Liver (tissue), 9 donors: ENCODE results near the gene DNAH6. TPM values are rescaled to one million over a fixed set of nuclear protein-coding genes. Genes with fewer than 3 reads are reported as not detected.

Source experiments
- DNase-seq: peaks from one replicate; pipeline ENCODE4 v3.0.0-alpha.2; 2017; ENCODE audit warnings: low spot score
- H3K27ac ChIP-seq, 2 donors: one replicate each; pipeline ENCODE4 v1.7.0; 2013; ENCODE audit warnings: inconsistent platforms in 2 of 2, low read length in 2 of 2, control low read depth in 1 of 2, low read depth in 1 of 2, mild to moderate bottlenecking in 1 of 2
- H3K27me3 ChIP-seq, 4 donors: one replicate each; pipeline versions ENCODE4 v1.6.1 to v1.7.0; 2013; ENCODE audit warnings: low read length in 3 of 4, inconsistent platforms in 1 of 4, mild to moderate bottlenecking in 1 of 4, moderate library complexity in 1 of 4; ENCODE audit not compliant: control insufficient read depth in 4 of 4, insufficient read depth in 4 of 4
- H3K36me3 ChIP-seq, 4 donors: one replicate each; pipeline versions ENCODE4 v1.6.1 to v1.7.0; 2013; ENCODE audit warnings: low read length in 3 of 4, mild to moderate bottlenecking in 3 of 4, low read depth in 1 of 4, moderate library complexity in 1 of 4; ENCODE audit not compliant: control insufficient read depth in 4 of 4, insufficient read depth in 3 of 4
- H3K4me1 ChIP-seq, 4 donors: one replicate each; pipeline versions ENCODE4 v1.6.1 to v1.7.0; 2013; ENCODE audit warnings: low read length in 3 of 4, mild to moderate bottlenecking in 3 of 4, moderate library complexity in 1 of 4; ENCODE audit not compliant: control insufficient read depth in 4 of 4, insufficient read depth in 4 of 4
- H3K4me3 ChIP-seq, 3 donors: one replicate each; pipeline versions ENCODE4 v1.6.1 to v1.7.0; 2013; ENCODE audit warnings: low read length in 3 of 3, control low read depth in 1 of 3, low read depth in 1 of 3, mild to moderate bottlenecking in 1 of 3
- H3K9ac ChIP-seq, 2 donors: one replicate each; pipeline ENCODE4 v1.7.0; 2013; ENCODE audit warnings: low read length in 2 of 2, mild to moderate bottlenecking in 2 of 2, moderate library complexity in 2 of 2, control low read depth in 1 of 2, low read depth in 1 of 2
- H3K9me3 ChIP-seq, 4 donors: one replicate each; pipeline versions ENCODE4 v1.6.1 to v1.7.0; 2013; ENCODE audit warnings: low read length in 3 of 4; ENCODE audit not compliant: control insufficient read depth in 4 of 4
- ATF3 ChIP-seq: IDR thresholded peaks from 2 replicates; pipeline ENCODE4 v1.6.1; 2016; ENCODE audit warnings: antibody characterized with exemption
- CTCF ChIP-seq: fragments of 150-350 bp; IDR thresholded peaks from 2 replicates; pipeline ENCODE4 v1.5.1; 2017; ENCODE audit warnings: improper control_type of control experiment, low read depth, low read length; ENCODE audit not compliant: missing input control
- FOXA1 ChIP-seq: IDR thresholded peaks from 2 replicates; pipeline ENCODE4 v1.6.1; 2016; ENCODE audit warnings: antibody characterized with exemption
- FOXA2 ChIP-seq: IDR thresholded peaks from 2 replicates; pipeline ENCODE4 v1.6.1; 2016; ENCODE audit warnings: antibody characterized with exemption
- GABPA ChIP-seq, 2 donors: IDR thresholded peaks in 1 of 2; conservative IDR thresholded peaks in 1 of 2; 2 replicates each; pipeline ENCODE4 v1.6.1; 2016; ENCODE audit warnings: antibody characterized with exemption in 2 of 2, mild to moderate bottlenecking in 1 of 2, moderate library complexity in 1 of 2
- HNF4A ChIP-seq, 2 donors: conservative IDR thresholded peaks; 2 replicates each; pipeline ENCODE4 v1.6.1; 2016; ENCODE audit warnings: antibody characterized with exemption in 2 of 2, mild to moderate bottlenecking in 2 of 2
- HNF4G ChIP-seq: IDR thresholded peaks from 2 replicates; pipeline ENCODE4 v1.6.1; 2016; ENCODE audit warnings: antibody characterized with exemption
- JUND ChIP-seq, 2 donors: IDR thresholded peaks; 2 replicates each; pipeline ENCODE4 v1.6.1; 2016; ENCODE audit warnings: antibody characterized with exemption in 2 of 2
- NR2F2 ChIP-seq: IDR thresholded peaks from 2 replicates; pipeline ENCODE4 v1.6.1; 2016; ENCODE audit warnings: antibody characterized with exemption
- RAD21 ChIP-seq, 2 donors: IDR thresholded peaks; 2 replicates each; pipeline ENCODE4 v1.6.1; 2016; ENCODE audit warnings: antibody characterized with exemption in 2 of 2, mild to moderate bottlenecking in 2 of 2
- REST ChIP-seq: IDR thresholded peaks from 2 replicates; pipeline ENCODE4 v1.6.1; 2016; ENCODE audit warnings: antibody characterized with exemption, mild to moderate bottlenecking
- RXRA ChIP-seq, 2 donors: IDR thresholded peaks; 2 replicates each; pipeline ENCODE4 v1.6.1; 2017 to 2018; ENCODE audit warnings: antibody characterized with exemption in 2 of 2, mild to moderate bottlenecking in 1 of 2
- SP1 ChIP-seq: IDR thresholded peaks from 2 replicates; pipeline ENCODE4 v1.6.1; 2018; ENCODE audit warnings: antibody characterized with exemption, mild to moderate bottlenecking
- TAF1 ChIP-seq: conservative IDR thresholded peaks from 2 replicates; pipeline ENCODE4 v1.6.1; 2016; ENCODE audit warnings: antibody characterized with exemption, mild to moderate bottlenecking
- ZBTB33 ChIP-seq: IDR thresholded peaks from 2 replicates; pipeline ENCODE4 v1.6.1; 2016; ENCODE audit warnings: antibody characterized with exemption
- WGBS: extraction: QIAGEN DNeasy Blood & Tissue Kit; methylation state at CpG from one replicate; pipeline ENCODE4 v1.1.7; 2013; 5-methylcytosine and 5-hydroxymethylcytosine counted together
- polyA plus RNA-seq, 2 donors: library from polyadenylated mRNA; stranded (reverse) in 1 of 2; unstranded in 1 of 2; fragments of 200-250 nt in 1 of 2; fragments of >200 nt in 1 of 2; fragmentation: Nextera tagmentation in 1 of 2; extraction: Ambion mirVana in 1 of 2; gene quantifications; one replicate each; pipeline versions ENCODE4 v1.2.1 to v1.2.3, GENCODE V29; 2013 to 2015
- total RNA-seq, 2 donors: library from RNA; depleted of rRNA; stranded (reverse); fragments of >200 nt; gene quantifications; one replicate each; pipeline ENCODE4 v1.2.3, GENCODE V29; 2014
- donor health status: healthy.
- donor health status: healthy.
- donor health status: healthy.
- donor health status: healthy.
- donor health status: healthy.

The DNAH6 gene
- total and polyA plus RNA-seq, 4 donors, result 0.32 to 1.6 (median 0.59) TPM

- peaks cover 0 to 11% (median 0%) of the 10 kb centered on the region in 4 donors for H3K4me1 ChIP-seq
- H3K27ac ChIP-seq, result no peak overlapping the region
- no peaks in the 10 kb centered on the region for H3K36me3 ChIP-seq
- H3K4me3 ChIP-seq, result no peak overlapping the region
- TF ChIP-seq FOXA2 (no peak), CTCF (no peak), HNF4G (no peak), SP1 (no peak), NR2F2 (no peak), GABPA (IDR thresholded peaks at IDR 0.05 in 1 of 2, conservative IDR thresholded peaks at IDR 0.05 in 1 of 2) (no peak), ATF3 (no peak), HNF4A (conservative IDR thresholded peaks at IDR 0.05) (no peak), RXRA (IDR thresholded peaks at IDR 0.05) (no peak), TAF1 (no peak)
- peaks cover 0 to 7% (median 0%) of the 10 kb centered on the region in 4 donors for H3K27me3 ChIP-seq
- no peaks in the 10 kb centered on the region for H3K9me3 ChIP-seq
- no peak for DNase-seq
- no peak overlapping the region for H3K9ac ChIP-seq
Observed at GRCh38 chr2:84519332-84519957, 3.1 kb downstream of the DNAH6 start.

GRCh38 chr2:84526562-84526961 lies 10.3 kb downstream of the DNAH6 start:
- 52% methylated on average over 1 of the region's 1 CpG for WGBS
- H3K9ac ChIP-seq, result no peak overlapping the region
- no peaks in the 10 kb centered on the region for H3K4me1 ChIP-seq
- no peaks in the 10 kb centered on the region for H3K9me3 ChIP-seq
- no peak overlapping the region for H3K4me3 ChIP-seq
- no peaks in the 10 kb centered on the region for H3K36me3 ChIP-seq
- no peak for TF ChIP-seq TAF1
- TF ChIP-seq RAD21 (IDR thresholded peaks at IDR 0.05), result peak in 1 of 2 donors; percentile 41
- no peak for TF ChIP-seq GABPA (IDR thresholded peaks at IDR 0.05 in 1 of 2, conservative IDR thresholded peaks at IDR 0.05 in 1 of 2)
- no peak overlapping the region for H3K27ac ChIP-seq
- H3K27me3 ChIP-seq, result no peaks in the 10 kb centered on the region
- DNase-seq, result no peak

- no peaks in the 10 kb centered on the region for H3K4me1 ChIP-seq
- no peak overlapping the region for H3K9ac ChIP-seq
- no peak for DNase-seq
- H3K27me3 ChIP-seq, result no peaks in the 10 kb centered on the region
- no peak overlapping the region for H3K4me3 ChIP-seq
- H3K27ac ChIP-seq, result no peak overlapping the region
- H3K9me3 ChIP-seq, result no peaks in the 10 kb centered on the region
- 75% methylated on average over 4 of the region's 4 CpGs for WGBS
- H3K36me3 ChIP-seq, result no peaks in the 10 kb centered on the region
- TF ChIP-seq CTCF (no peak), RXRA (IDR thresholded peaks at IDR 0.05) (no peak), GABPA (IDR thresholded peaks at IDR 0.05 in 1 of 2, conservative IDR thresholded peaks at IDR 0.05 in 1 of 2) (no peak), REST (no peak), TAF1 (no peak), ZBTB33 (no peak), HNF4G (no peak), FOXA1 (no peak), JUND (IDR thresholded peaks at IDR 0.05) (no peak)
Observed at GRCh38 chr2:84527137-84528129, 11.1 kb downstream of the DNAH6 start.
